Mucosa of stomach (tissue), 1 donor: ENCODE results near the gene CHAMP1.
"Not testable (repeated sequence)": the region's sequence is repeated elsewhere in the genome, so short reads cannot be mapped to it uniquely, and the experiment has no call there.

Experiments used
- H3K27me3 ChIP-seq: one replicate; pipeline ENCODE4 v1.7.0; 2013; ENCODE audit warnings: mild to moderate bottlenecking, low read length; ENCODE audit not compliant: control insufficient read depth, insufficient read depth
- H3K36me3 ChIP-seq: one replicate; pipeline ENCODE4 v1.7.0; 2013; ENCODE audit warnings: low read length; ENCODE audit not compliant: control insufficient read depth, insufficient read depth
- H3K4me1 ChIP-seq: one replicate; pipeline ENCODE4 v1.7.0; 2013; ENCODE audit warnings: mild to moderate bottlenecking, low read length; ENCODE audit not compliant: control insufficient read depth, insufficient read depth
- H3K4me3 ChIP-seq: one replicate; pipeline ENCODE4 v1.7.0; 2013; ENCODE audit warnings: low read length
- H3K9ac ChIP-seq: one replicate; pipeline ENCODE4 v1.7.0; 2013; ENCODE audit warnings: mild to moderate bottlenecking, low read length, moderate library complexity
- H3K9me3 ChIP-seq: one replicate; pipeline ENCODE4 v1.7.0; 2013; ENCODE audit warnings: mild to moderate bottlenecking, low read length, moderate library complexity; ENCODE audit not compliant: control insufficient read depth
- donor health status: Pancreatic carcinoma.

Gene CHAMP1

DNA sequence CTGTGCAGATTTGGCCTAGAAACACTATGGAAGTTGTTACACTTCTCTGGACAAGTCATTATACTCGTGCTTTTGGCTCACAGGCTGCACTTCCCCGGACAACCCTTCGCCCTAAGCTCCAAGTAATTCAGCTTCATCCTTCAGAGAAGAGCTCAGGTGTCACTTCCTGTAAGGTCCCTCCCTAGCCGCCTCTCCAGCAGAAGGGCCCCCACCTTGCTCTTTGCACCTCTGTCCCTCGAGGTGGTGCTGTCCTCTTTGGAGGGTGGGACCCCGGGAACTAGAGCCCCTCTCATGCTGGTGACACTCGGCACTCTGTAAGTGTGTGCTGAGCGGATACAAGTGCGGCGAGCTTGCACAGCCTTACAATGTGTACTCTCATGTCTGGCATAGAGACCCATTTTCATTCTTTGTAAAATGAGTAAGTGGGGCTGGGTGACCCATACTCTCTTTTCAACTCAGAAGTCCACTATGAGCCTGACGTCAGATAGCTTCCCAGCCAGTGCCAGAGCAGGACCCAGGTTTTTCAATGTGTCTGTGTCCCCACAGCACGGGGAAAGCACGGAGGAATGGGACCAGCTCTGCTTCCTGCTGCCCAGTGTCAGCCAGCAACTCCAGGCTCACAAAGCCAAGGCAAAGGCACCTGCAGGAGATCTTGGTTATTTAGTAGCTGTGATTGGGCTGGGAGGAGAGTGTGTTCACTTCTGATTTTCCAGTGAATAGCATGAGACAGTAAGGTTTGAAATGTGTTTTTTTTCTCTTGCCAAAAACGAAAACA, 26.9 kb downstream of the CHAMP1 start:
- Histone ChIP-seq H3K9me3 (no peaks in the 10 kb centered on the region), H3K4me3 (no peak overlapping the region), H3K27me3 (no peaks in the 10 kb centered on the region), H3K4me1 (no peaks in the 10 kb centered on the region), H3K36me3 (no peaks in the 10 kb centered on the region), H3K9ac (no peak overlapping the region)

GRCh38 chr13:114347256-114347655, 33.0 kb downstream of the CHAMP1 start:
- H3K9me3 ChIP-seq, H3K4me3 ChIP-seq, H3K27me3 ChIP-seq, H3K36me3 ChIP-seq, H3K9ac ChIP-seq, H3K4me1 ChIP-seq: not testable (repeated sequence)

DNA sequence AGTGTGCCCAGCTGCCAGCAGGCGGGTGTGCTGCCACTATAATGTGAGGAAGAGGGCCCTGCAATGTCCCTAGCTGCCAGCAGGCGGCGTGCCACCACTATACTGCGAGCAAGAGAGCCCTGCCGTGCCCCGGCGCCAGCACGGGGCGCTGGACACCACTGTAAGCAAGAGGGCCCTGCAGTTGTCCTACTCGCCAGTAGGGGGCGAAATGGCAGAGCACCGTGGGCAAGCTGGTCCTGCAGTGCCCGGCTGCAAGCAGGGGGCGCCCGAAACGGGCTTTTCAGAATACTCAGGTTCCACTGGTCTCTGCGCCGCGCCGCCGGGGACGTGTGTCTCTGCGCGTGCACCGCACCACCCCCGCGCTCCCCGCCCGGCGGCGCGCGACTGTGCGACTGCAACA, 38.5 kb downstream of the CHAMP1 start:
- not testable (repeated sequence) for H3K36me3 ChIP-seq, H3K4me3 ChIP-seq, H3K27me3 ChIP-seq, H3K9me3 ChIP-seq, H3K9ac ChIP-seq, H3K4me1 ChIP-seq

- not testable (repeated sequence) for H3K27me3 ChIP-seq, H3K4me1 ChIP-seq, H3K36me3 ChIP-seq, H3K4me3 ChIP-seq, H3K9ac ChIP-seq, H3K9me3 ChIP-seq
Observed at GRCh38 chr13:114353382-114353781, 39.1 kb downstream of the CHAMP1 start.
